ENCODE results near the gene ENO4.

Gene ENO4

DNA sequence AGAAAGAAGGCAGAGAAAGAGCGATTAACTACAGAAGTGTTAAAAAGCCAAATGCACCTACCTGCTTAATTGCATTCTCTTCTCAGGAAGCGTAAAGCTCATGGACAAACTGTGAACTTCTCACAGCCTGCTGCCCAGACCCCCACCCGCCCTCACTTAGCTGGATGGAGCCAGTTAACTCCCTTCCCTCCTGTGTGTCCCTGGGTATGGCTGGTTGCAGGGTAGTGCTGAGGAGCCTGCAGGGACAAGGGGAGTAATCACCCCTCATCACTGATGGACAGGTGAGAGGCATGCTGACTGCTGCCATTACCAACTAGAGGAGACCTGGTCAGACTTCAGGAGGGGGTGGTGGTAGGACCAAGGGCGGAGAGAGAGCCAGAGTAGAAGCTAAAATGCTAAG, 37.5 kb downstream of the ENO4 start:
- no peak for TF ChIP-seq CREB1 (IDR thresholded peaks at IDR 0.05; ENCODE audit: low read depth)
- no peak for TF ChIP-seq RAD21 (IDR thresholded peaks at IDR 0.05; ENCODE audit: low read depth)
- TF ChIP-seq EP300 (IDR thresholded peaks at IDR 0.05; ENCODE audit: borderline replicate concordance) = no peak
- TF ChIP-seq, protein P1, sequence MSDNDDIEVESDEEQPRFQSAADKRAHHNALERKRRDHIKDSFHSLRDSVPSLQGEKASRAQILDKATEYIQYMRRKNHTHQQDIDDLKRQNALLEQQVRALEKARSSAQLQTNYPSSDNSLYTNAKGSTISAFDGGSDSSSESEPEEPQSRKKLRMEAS (IDR thresholded peaks at IDR 0.05) = no peak
- TF ChIP-seq ZBTB7A (IDR thresholded peaks at IDR 0.05; ENCODE audit: low read depth) = no peak
- TF ChIP-seq YY1 (IDR thresholded peaks at IDR 0.05; ENCODE audit: low read depth) = no peak
- TF ChIP-seq TEAD4 (IDR thresholded peaks at IDR 0.05) = no peak
- no peak for TF ChIP-seq EGR1 (IDR thresholded peaks at IDR 0.05)
- no peak for TF ChIP-seq TCF12 (IDR thresholded peaks at IDR 0.05; ENCODE audit: low read depth)
- TF ChIP-seq FOXM1 (IDR thresholded peaks at IDR 0.05; ENCODE audit: borderline replicate concordance, low read depth) = no peak
- TF ChIP-seq, protein P2, sequence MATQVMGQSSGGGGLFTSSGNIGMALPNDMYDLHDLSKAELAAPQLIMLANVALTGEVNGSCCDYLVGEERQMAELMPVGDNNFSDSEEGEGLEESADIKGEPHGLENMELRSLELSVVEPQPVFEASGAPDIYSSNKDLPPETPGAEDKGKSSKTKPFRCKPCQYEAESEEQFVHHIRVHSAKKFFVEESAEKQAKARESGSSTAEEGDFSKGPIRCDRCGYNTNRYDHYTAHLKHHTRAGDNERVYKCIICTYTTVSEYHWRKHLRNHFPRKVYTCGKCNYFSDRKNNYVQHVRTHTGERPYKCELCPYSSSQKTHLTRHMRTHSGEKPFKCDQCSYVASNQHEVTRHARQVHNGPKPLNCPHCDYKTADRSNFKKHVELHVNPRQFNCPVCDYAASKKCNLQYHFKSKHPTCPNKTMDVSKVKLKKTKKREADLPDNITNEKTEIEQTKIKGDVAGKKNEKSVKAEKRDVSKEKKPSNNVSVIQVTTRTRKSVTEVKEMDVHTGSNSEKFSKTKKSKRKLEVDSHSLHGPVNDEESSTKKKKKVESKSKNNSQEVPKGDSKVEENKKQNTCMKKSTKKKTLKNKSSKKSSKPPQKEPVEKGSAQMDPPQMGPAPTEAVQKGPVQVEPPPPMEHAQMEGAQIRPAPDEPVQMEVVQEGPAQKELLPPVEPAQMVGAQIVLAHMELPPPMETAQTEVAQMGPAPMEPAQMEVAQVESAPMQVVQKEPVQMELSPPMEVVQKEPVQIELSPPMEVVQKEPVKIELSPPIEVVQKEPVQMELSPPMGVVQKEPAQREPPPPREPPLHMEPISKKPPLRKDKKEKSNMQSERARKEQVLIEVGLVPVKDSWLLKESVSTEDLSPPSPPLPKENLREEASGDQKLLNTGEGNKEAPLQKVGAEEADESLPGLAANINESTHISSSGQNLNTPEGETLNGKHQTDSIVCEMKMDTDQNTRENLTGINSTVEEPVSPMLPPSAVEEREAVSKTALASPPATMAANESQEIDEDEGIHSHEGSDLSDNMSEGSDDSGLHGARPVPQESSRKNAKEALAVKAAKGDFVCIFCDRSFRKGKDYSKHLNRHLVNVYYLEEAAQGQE (IDR thresholded peaks at IDR 0.05; ENCODE audit: low read depth) = no peak
- TF ChIP-seq, protein P3, sequence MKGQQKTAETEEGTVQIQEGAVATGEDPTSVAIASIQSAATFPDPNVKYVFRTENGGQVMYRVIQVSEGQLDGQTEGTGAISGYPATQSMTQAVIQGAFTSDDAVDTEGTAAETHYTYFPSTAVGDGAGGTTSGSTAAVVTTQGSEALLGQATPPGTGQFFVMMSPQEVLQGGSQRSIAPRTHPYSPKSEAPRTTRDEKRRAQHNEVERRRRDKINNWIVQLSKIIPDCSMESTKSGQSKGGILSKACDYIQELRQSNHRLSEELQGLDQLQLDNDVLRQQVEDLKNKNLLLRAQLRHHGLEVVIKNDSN (IDR thresholded peaks at IDR 0.05) = no peak
- no peak for TF ChIP-seq NFIC (IDR thresholded peaks at IDR 0.05)
- TF ChIP-seq CEBPB (IDR thresholded peaks at IDR 0.05) = no peak
- TF ChIP-seq TAF1 (IDR thresholded peaks at IDR 0.05; ENCODE audit: low read depth) = no peak

DNA sequence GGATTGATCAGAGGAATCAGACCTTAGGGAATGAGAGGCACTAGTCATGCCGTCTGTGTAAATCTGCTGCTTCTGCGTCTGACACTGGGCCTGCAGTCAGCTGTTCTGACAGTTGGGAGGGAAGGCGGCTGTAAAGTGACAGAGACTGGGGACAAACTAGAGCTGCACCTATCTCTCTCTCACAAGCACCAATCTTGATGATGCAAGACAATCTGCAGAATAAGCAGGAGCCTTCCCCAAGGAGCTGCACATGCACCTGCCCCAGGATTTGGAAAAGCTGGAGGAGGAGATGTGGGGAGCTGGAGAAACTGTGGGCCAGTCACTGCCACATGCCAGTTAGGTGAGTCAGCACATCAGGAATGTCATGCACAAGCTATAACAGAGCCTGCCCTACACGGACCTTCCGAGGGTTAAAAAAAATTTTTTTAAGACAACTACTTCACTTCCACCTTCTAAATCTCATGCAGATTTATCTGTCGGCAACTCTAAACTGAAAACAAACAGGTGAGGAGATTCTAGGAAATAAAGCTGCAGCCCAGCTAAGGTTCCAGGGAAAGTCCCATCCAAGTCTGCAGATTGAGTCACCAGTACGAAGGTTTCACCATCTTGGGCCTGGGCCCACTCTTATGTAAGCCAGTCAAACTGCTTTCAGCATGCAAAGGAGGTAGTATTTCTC, 39.2 kb downstream of the ENO4 start:
- TF ChIP-seq ZBTB7A (IDR thresholded peaks at IDR 0.05; ENCODE audit: low read depth) (no peak), TEAD4 (IDR thresholded peaks at IDR 0.05) (peak; percentile 98), CEBPB (IDR thresholded peaks at IDR 0.05) (peak; percentile 83), NFIC (IDR thresholded peaks at IDR 0.05) (peak; percentile 65), TCF12 (IDR thresholded peaks at IDR 0.05; ENCODE audit: low read depth) (peak; percentile 61; the same call in 1 of the 2 replicates), EP300 (IDR thresholded peaks at IDR 0.05; ENCODE audit: borderline replicate concordance) (peak; percentile 37; the same call in 1 of the 2 replicates)
- TF ChIP-seq, protein P1 (IDR thresholded peaks at IDR 0.05) = peak; percentile 65
- TF ChIP-seq, protein P2 (IDR thresholded peaks at IDR 0.05; ENCODE audit: low read depth) = no peak

DNA sequence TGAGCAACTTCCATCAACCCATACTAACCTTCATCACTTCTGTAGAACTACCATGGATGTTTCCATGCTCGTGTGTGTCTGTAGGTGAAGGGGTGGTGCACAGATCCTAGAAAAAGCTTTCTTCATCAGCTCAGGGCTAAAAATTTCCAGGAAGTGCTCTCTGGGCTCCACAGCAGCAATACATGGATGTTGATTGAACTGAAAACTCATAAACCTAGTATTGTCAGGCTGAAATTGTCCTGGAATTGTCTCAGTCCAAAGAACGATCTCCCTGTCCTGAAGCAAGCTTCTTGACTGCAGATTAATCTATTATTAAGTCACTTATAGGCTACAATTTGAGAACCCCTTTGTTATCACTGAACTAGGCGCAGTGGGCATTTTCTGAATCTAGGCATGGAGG, 39.8 kb downstream of the ENO4 start:
- no peak for TF ChIP-seq EGR1 (IDR thresholded peaks at IDR 0.05)
- TF ChIP-seq YY1 (IDR thresholded peaks at IDR 0.05; ENCODE audit: low read depth) = no peak
- no peak for TF ChIP-seq FOXM1 (IDR thresholded peaks at IDR 0.05; ENCODE audit: borderline replicate concordance, low read depth)
- no peak for TF ChIP-seq TAF1 (IDR thresholded peaks at IDR 0.05; ENCODE audit: low read depth)
- no peak for TF ChIP-seq ZBTB7A (IDR thresholded peaks at IDR 0.05; ENCODE audit: low read depth)
- TF ChIP-seq CREB1 (IDR thresholded peaks at IDR 0.05; ENCODE audit: low read depth) = no peak
- TF ChIP-seq TEAD4 (IDR thresholded peaks at IDR 0.05) = no peak
- no peak for TF ChIP-seq CEBPB (IDR thresholded peaks at IDR 0.05)
- TF ChIP-seq, protein P3 (IDR thresholded peaks at IDR 0.05) = no peak
- no peak for TF ChIP-seq RAD21 (IDR thresholded peaks at IDR 0.05; ENCODE audit: low read depth)
- TF ChIP-seq TCF12 (IDR thresholded peaks at IDR 0.05; ENCODE audit: low read depth) = no peak
- TF ChIP-seq, protein P2 (IDR thresholded peaks at IDR 0.05; ENCODE audit: low read depth) = no peak
- TF ChIP-seq, protein P1 (IDR thresholded peaks at IDR 0.05) = no peak

DNA sequence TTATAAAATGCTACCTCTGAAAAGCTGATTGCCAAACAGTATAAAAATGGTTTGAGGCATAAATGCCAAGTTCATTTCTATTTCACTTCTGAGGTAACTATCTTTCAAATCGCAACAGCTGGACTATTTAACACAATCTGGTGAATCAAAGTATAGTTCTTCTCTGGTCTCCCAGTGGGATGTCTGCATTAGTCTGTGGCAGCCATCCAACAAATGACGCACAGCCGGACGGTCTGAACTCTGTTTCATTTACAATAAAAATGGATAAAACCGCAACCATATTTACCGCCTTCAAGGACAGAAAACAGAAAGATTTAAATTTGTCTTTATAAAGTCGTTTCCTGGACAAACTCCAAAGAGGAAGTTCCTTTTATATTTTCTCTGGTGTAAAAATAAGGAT, 41.9 kb downstream of the ENO4 start:
- TF ChIP-seq FOXM1 (IDR thresholded peaks at IDR 0.05; ENCODE audit: borderline replicate concordance, low read depth) (0 out of 2 replicates have a peak, but pooled peaks have one; percentile 19), NFIC (IDR thresholded peaks at IDR 0.05) (peak; percentile 93), EP300 (IDR thresholded peaks at IDR 0.05; ENCODE audit: borderline replicate concordance) (peak; percentile 43; the same call in 1 of the 2 replicates), TCF12 (IDR thresholded peaks at IDR 0.05; ENCODE audit: low read depth) (0 out of 2 replicates have a peak, but pooled peaks have one; percentile 32), RAD21 (IDR thresholded peaks at IDR 0.05; ENCODE audit: low read depth) (no peak), TAF1 (IDR thresholded peaks at IDR 0.05; ENCODE audit: low read depth) (no peak)
- TF ChIP-seq, protein P1 (IDR thresholded peaks at IDR 0.05) = no peak
